Panc1 (cell line): Measurements from ENCODE around the gene ST3GAL4. TPM values are rescaled to one million over a fixed set of nuclear protein-coding genes. Genes with fewer than 3 reads are reported as not detected.

ENCODE experiments used
- ATAC-seq: fragments of 200-7000 bp; cut with Tn5 transposase; 2 replicates; pipeline ENCODE4 v1.9.1; 2020; ENCODE audit warnings: mild to moderate bottlenecking, moderate library complexity
- BruUV-seq: library from RNA; stranded (reverse); fragments of 400-500 nt; replicated peaks from 2 replicates; lab custom pipeline; 2021; lab: Mats Ljungman, UMichigan
- CTCF ChIA-PET: fragments of 300-600 bp; sonication (Branson Sonifier 250); formaldehyde crosslinking; loops from one replicate; lab custom pipeline; 2022; ENCODE audit warnings: antibody characterized with exemption; lab: Charles Lee
- POLR2A ChIA-PET: fragments of 300-600 bp; sonication (Branson Sonifier 250); formaldehyde crosslinking; loops from one replicate; lab custom pipeline; 2022; ENCODE audit warnings: antibody characterized with exemption; lab: Charles Lee
- DNase-seq: peaks from one replicate; pipeline ENCODE4 v3.0.0-alpha.2; 2010; ENCODE audit warnings: low read depth, low spot score
- H3K27ac ChIP-seq: 2 replicates; pipeline ENCODE4 v1.5.1; 2011; ENCODE audit warnings: mild to moderate bottlenecking, low read length, inconsistent platforms
- H3K27me3 ChIP-seq: fragments of 200-500 bp; sonication (Bioruptor generic); 2 replicates; pipeline ENCODE4 v1.6.0; 2014; ENCODE audit warnings: low read length, inconsistent platforms; ENCODE audit not compliant: control insufficient read depth, insufficient read depth
- H3K36me3 ChIP-seq: fragments of 200-500 bp; sonication (Bioruptor generic); 2 replicates; pipeline ENCODE4 v1.5.1; 2014; ENCODE audit warnings: inconsistent platforms, mild to moderate bottlenecking, low read length, moderate library complexity; ENCODE audit not compliant: control insufficient read depth, insufficient read depth
- H3K4me1 ChIP-seq: 2 replicates; pipeline ENCODE4 v1.5.1; 2011; ENCODE audit warnings: inconsistent platforms, mild to moderate bottlenecking, low read length, moderate library complexity; ENCODE audit not compliant: control insufficient read depth, insufficient read depth
- H3K4me3 ChIP-seq, 2 experiments: 2 replicates each; pipeline ENCODE4 v1.5.1; 2011 to 2012; ENCODE audit warnings: low read depth in 2 of 2, low read length in 2 of 2, mild to moderate bottlenecking in 2 of 2, inconsistent platforms in 1 of 2, moderate library complexity in 1 of 2
- H3K9me3 ChIP-seq: fragments of 200-500 bp; sonication (Bioruptor generic); 2 replicates; pipeline ENCODE4 v1.5.1; 2014; ENCODE audit warnings: low read depth, mild to moderate bottlenecking, inconsistent platforms, low read length, moderate library complexity; ENCODE audit not compliant: control insufficient read depth, insufficient read depth
- POLR2AphosphoS5 ChIP-seq: IDR thresholded peaks from 2 replicates; pipeline ENCODE4 v1.6.1; 2012; ENCODE audit warnings: mild to moderate bottlenecking, low read depth, low read length, moderate library complexity
- SIN3A ChIP-seq: IDR thresholded peaks from 2 replicates; pipeline ENCODE4 v1.6.1; 2012; ENCODE audit warnings: low read depth, mild to moderate bottlenecking, low read length, moderate library complexity, borderline replicate concordance; ENCODE audit not compliant: insufficient read depth
- TCF7L2 ChIP-seq: IDR thresholded peaks from 2 replicates; pipeline ENCODE4 v1.6.1; 2011; ENCODE audit warnings: mild to moderate bottlenecking, low read depth, low read length, inconsistent platforms
- in situ Hi-C: cut with HindIII; loops from 2 replicates; pipeline ENCODE4 v1.10.0; 2016; ENCODE audit warnings: low sequenced_read_pairs, low pct_unique_long_range_greater_than_20kb
- intact Hi-C: fragments of 100-400 bp; cut with micrococcal nuclease; formaldehyde crosslinking; loops from one replicate; pipeline ENCODE4 v1.10.0; 2022; ENCODE audit not compliant: unreplicated experiment
- total RNA-seq: library from RNA; stranded (reverse); gene quantifications from one replicate; pipeline ENCODE4 v1.2.1, GENCODE V29; 2021; ENCODE audit not compliant: unreplicated experiment
- TF ChIP-seq, protein P1 (sequence below), 2 experiments: IDR thresholded peaks; 2 replicates each; pipeline ENCODE4 v1.6.1; 2011 to 2012; ENCODE audit warnings: low read depth in 2 of 2, control low read depth in 1 of 2, low read length in 1 of 2, mild to moderate bottlenecking in 1 of 2, moderate library complexity in 1 of 2; ENCODE audit not compliant: insufficient read depth in 1 of 2
- TF ChIP-seq, protein P2 (sequence below): fragments of 450-650 bp; IDR thresholded peaks from 2 replicates; pipeline ENCODE4 v1.5.1; 2017; ENCODE audit warnings: mild to moderate bottlenecking

ST3GAL4 gene
- total RNA-seq, 1 experiment from 2014 or later: 56.6 TPM

- in situ Hi-C loops (no loop called here), intact Hi-C loops (no loop called here)
- peaks cover 3% of the 10 kb centered on the region; the same call in 1 of the 2 replicates for H3K36me3 ChIP-seq
- ATAC-seq: no peak
- no peak overlapping the region for H3K4me3 ChIP-seq
- CTCF ChIA-PET: no interaction called here
- no peaks in the 10 kb centered on the region for H3K27me3 ChIP-seq
- TF ChIP-seq SIN3A (no peak), POLR2AphosphoS5 (no peak), TCF7L2 (no peak)
- TF ChIP-seq, protein P1, sequence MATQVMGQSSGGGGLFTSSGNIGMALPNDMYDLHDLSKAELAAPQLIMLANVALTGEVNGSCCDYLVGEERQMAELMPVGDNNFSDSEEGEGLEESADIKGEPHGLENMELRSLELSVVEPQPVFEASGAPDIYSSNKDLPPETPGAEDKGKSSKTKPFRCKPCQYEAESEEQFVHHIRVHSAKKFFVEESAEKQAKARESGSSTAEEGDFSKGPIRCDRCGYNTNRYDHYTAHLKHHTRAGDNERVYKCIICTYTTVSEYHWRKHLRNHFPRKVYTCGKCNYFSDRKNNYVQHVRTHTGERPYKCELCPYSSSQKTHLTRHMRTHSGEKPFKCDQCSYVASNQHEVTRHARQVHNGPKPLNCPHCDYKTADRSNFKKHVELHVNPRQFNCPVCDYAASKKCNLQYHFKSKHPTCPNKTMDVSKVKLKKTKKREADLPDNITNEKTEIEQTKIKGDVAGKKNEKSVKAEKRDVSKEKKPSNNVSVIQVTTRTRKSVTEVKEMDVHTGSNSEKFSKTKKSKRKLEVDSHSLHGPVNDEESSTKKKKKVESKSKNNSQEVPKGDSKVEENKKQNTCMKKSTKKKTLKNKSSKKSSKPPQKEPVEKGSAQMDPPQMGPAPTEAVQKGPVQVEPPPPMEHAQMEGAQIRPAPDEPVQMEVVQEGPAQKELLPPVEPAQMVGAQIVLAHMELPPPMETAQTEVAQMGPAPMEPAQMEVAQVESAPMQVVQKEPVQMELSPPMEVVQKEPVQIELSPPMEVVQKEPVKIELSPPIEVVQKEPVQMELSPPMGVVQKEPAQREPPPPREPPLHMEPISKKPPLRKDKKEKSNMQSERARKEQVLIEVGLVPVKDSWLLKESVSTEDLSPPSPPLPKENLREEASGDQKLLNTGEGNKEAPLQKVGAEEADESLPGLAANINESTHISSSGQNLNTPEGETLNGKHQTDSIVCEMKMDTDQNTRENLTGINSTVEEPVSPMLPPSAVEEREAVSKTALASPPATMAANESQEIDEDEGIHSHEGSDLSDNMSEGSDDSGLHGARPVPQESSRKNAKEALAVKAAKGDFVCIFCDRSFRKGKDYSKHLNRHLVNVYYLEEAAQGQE (IDR thresholded peaks at IDR 0.05; ENCODE audit: insufficient read depth in 1 of 2, low read depth in 2 of 2, low read length in 1 of 2): no peak
- TF ChIP-seq, protein P2, sequence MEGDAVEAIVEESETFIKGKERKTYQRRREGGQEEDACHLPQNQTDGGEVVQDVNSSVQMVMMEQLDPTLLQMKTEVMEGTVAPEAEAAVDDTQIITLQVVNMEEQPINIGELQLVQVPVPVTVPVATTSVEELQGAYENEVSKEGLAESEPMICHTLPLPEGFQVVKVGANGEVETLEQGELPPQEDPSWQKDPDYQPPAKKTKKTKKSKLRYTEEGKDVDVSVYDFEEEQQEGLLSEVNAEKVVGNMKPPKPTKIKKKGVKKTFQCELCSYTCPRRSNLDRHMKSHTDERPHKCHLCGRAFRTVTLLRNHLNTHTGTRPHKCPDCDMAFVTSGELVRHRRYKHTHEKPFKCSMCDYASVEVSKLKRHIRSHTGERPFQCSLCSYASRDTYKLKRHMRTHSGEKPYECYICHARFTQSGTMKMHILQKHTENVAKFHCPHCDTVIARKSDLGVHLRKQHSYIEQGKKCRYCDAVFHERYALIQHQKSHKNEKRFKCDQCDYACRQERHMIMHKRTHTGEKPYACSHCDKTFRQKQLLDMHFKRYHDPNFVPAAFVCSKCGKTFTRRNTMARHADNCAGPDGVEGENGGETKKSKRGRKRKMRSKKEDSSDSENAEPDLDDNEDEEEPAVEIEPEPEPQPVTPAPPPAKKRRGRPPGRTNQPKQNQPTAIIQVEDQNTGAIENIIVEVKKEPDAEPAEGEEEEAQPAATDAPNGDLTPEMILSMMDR: no peak
- POLR2A ChIA-PET: no interaction called here
- no TSS peak for BruUV-seq
- H3K9me3 ChIP-seq: no peaks in the 10 kb centered on the region
- DNase-seq: no peak
- H3K4me1 ChIP-seq: peaks cover 6% of the 10 kb centered on the region
- no peak overlapping the region for H3K27ac ChIP-seq
Measured at GRCh38 chr11:126337126-126337473, 18.4 kb upstream of the ST3GAL4 start.

DNA sequence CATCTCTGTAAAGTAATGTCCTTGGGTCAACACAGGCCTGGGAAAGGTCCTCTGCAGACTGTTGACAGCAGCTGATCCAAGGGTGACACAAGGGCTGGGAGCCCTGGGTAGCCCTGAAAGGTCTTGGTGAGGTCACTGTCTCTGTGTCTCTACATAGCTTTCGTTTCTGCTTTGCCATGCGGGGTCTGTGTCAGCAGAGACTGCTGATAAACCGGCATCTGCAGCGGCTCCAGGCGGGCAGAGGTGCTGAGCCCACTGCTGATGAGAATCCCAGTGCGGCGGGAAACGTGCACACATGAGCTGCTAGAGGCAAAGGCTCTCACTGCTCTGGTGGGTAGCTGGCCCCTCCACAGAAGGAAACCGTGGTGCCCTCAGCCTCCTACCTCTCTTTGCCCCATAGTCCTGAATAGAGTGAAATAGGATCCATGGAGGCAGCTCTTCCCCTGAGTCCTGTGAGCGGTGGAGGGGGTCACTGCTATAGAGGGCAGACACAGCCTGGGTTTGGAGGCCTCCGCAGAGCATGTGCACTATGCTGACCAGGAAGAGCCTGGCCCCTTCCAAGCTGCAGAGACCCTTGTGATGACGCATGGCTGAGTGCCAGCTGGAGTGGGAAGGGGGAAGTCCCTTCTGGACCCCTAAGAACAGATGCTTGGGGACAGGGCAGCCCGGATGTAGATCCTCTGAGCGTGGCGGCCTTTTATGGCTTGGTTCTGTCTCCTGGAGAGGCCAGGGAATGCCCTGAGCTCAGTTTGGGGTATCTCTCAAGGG is 17.8 kb upstream of the ST3GAL4 start:
- CTCF ChIA-PET: no interaction called here
- ATAC-seq: no peak
- intact Hi-C loops: no loop called here

More for the DNA sequence above, 17.8 kb upstream of the ST3GAL4 start:
- no peak for TF ChIP-seq SIN3A
- no peak for TF ChIP-seq POLR2AphosphoS5
- TF ChIP-seq, protein P2: no peak
- TF ChIP-seq, protein P1 (IDR thresholded peaks at IDR 0.05; ENCODE audit: insufficient read depth in 1 of 2, low read depth in 2 of 2, low read length in 1 of 2): no peak
- no peak for TF ChIP-seq TCF7L2
- Histone ChIP-seq H3K36me3 (peaks cover 3% of the 10 kb centered on the region; the same call in 1 of the 2 replicates), H3K4me1 (peaks cover 6% of the 10 kb centered on the region), H3K27ac (no peak overlapping the region), H3K27me3 (no peaks in the 10 kb centered on the region), H3K4me3 (no peak overlapping the region), H3K9me3 (no peaks in the 10 kb centered on the region)
- in situ Hi-C loops: no loop called here
- no TSS peak for BruUV-seq
- POLR2A ChIA-PET: no interaction called here
- no peak for DNase-seq
